MV-4-11 (cell line): ENCODE measurements around the gene RPL5.
A peak's percentile ranks its signal among the peaks of the same experiment; 100 is the strongest.
"Not testable (repeated sequence)": the region's sequence is repeated elsewhere in the genome, so short reads cannot be mapped to it uniquely, and the experiment has no call there.

Experiments
- DNase-seq: peaks from one replicate; lab custom pipeline; 2025; lab: John Stamatoyannopoulos, UW

RPL5 gene

GRCh38 chr1:92831762-92832536 lies at the start of gene RPL5:
TSS of gene RPL5 (plus strand) at chr1:92832040. CDS start at chr1:92832115, 75 bp downstream.
- DNase-seq: peak; percentile 96

- not testable (repeated sequence) for DNase-seq
Measured at GRCh38 chr1:92783550-92783949, 48.3 kb upstream of the RPL5 start.

- peak; percentile 42 for DNase-seq
Measured at GRCh38 chr1:92784021-92784638, 47.7 kb upstream of the RPL5 start.

- peak; percentile 96 for DNase-seq
Measured at GRCh38 chr1:92784639-92785500, 47.0 kb upstream of the RPL5 start, which contains the start of gene EVI5. TSS of gene EVI5 (minus strand) at chr1:92785108. CDS start at chr1:92736546, 48,562 bp downstream.

- peak; percentile 59 for DNase-seq
Measured at GRCh38 chr1:92786111-92786901, 45.5 kb upstream of the RPL5 start.

GRCh38 chr1:92790081-92790480 lies 41.8 kb upstream of the RPL5 start:
- DNase-seq: no peak

GRCh38 chr1:92790867-92791266 lies 41.0 kb upstream of the RPL5 start:
- no peak for DNase-seq

GRCh38 chr1:92791487-92792066 lies 40.3 kb upstream of the RPL5 start:
- DNase-seq: no peak

GRCh38 chr1:92792340-92792782 lies 39.5 kb upstream of the RPL5 start:
- DNase-seq: no peak

- DNase-seq: peak; percentile 33
Measured at GRCh38 chr1:92795166-92795565, 36.7 kb upstream of the RPL5 start.

GRCh38 chr1:92797297-92797696 lies 34.5 kb upstream of the RPL5 start:
- no peak for DNase-seq

- no peak for DNase-seq
Measured at GRCh38 chr1:92797961-92798360, 33.9 kb upstream of the RPL5 start.

GRCh38 chr1:92803140-92803887 lies 28.5 kb upstream of the RPL5 start:
- DNase-seq: no peak

GRCh38 chr1:92804721-92805201 lies 27.1 kb upstream of the RPL5 start:
- peak; percentile 72 for DNase-seq

GRCh38 chr1:92805216-92805615 lies 26.6 kb upstream of the RPL5 start:
- no peak for DNase-seq

- DNase-seq: no peak
Measured at GRCh38 chr1:92808381-92808780, 23.5 kb upstream of the RPL5 start.

GRCh38 chr1:92816732-92817131 lies 15.1 kb upstream of the RPL5 start:
- DNase-seq: no peak

- DNase-seq: no peak
Measured at GRCh38 chr1:92817137-92817697, 14.6 kb upstream of the RPL5 start.

- DNase-seq: peak; percentile 15
Measured at GRCh38 chr1:92817986-92818764, 13.7 kb upstream of the RPL5 start.
